HEK293 (cell line): Measurements from ENCODE around the gene ANKRD13D.

Experiments
- EGR2 ChIP-seq: fragments of 450-650 bp; formaldehyde crosslinking; IDR thresholded peaks from 2 replicates; pipeline ENCODE4 v1.5.1; 2016; ENCODE audit warnings: low read depth, missing biosample characterization, missing genetic modification characterization
- FEZF1 ChIP-seq: fragments of 450-650 bp; formaldehyde crosslinking; IDR thresholded peaks from 2 replicates; pipeline ENCODE4 v1.5.1; 2016; ENCODE audit warnings: missing biosample characterization, missing genetic modification characterization
- KLF1 ChIP-seq: fragments of 450-650 bp; formaldehyde crosslinking; IDR thresholded peaks from 2 replicates; pipeline ENCODE4 v1.5.1; 2016; ENCODE audit warnings: missing biosample characterization, missing genetic modification characterization
- KLF17 ChIP-seq: fragments of 450-650 bp; formaldehyde crosslinking; IDR thresholded peaks from 2 replicates; pipeline ENCODE4 v1.5.1; 2016; ENCODE audit warnings: missing biosample characterization, missing genetic modification characterization
- MEIS1 ChIP-seq: sonication (generic); formaldehyde crosslinking; IDR thresholded peaks from 2 replicates; pipeline ENCODE4 v1.8.1; 2022; ENCODE audit warnings: missing genetic modification reagents, mild to moderate bottlenecking, borderline replicate concordance
- MYNN ChIP-seq: fragments of 450-650 bp; formaldehyde crosslinking; IDR thresholded peaks from 2 replicates; pipeline ENCODE4 v1.5.1; 2016; ENCODE audit warnings: missing biosample characterization, missing genetic modification characterization, borderline replicate concordance
- PRDM4 ChIP-seq: fragments of 450-650 bp; formaldehyde crosslinking; IDR thresholded peaks from 2 replicates; pipeline ENCODE4 v1.5.1; 2017; ENCODE audit warnings: missing biosample characterization, missing genetic modification characterization
- SP3 ChIP-seq: fragments of 450-650 bp; formaldehyde crosslinking; IDR thresholded peaks from 2 replicates; pipeline ENCODE4 v1.5.1; 2016; ENCODE audit warnings: missing biosample characterization, missing genetic modification characterization
- ZBTB1 ChIP-seq: fragments of 450-650 bp; formaldehyde crosslinking; IDR thresholded peaks from 2 replicates; pipeline ENCODE4 v1.5.1; 2016; ENCODE audit warnings: missing biosample characterization, missing genetic modification characterization
- ZEB2 ChIP-seq: fragments of 450-650 bp; formaldehyde crosslinking; IDR thresholded peaks from 2 replicates; pipeline ENCODE4 v1.5.1; 2016; ENCODE audit warnings: missing biosample characterization, missing genetic modification characterization
- ZNF223 ChIP-seq: fragments of 450-650 bp; formaldehyde crosslinking; IDR thresholded peaks from 2 replicates; pipeline ENCODE4 v1.5.1; 2016; ENCODE audit warnings: missing biosample characterization, missing genetic modification characterization
- ZNF239 ChIP-seq: fragments of 450-650 bp; formaldehyde crosslinking; IDR thresholded peaks from 2 replicates; pipeline ENCODE4 v1.5.1; 2016; ENCODE audit warnings: missing biosample characterization, missing genetic modification characterization
- ZNF341 ChIP-seq: fragments of 450-650 bp; formaldehyde crosslinking; IDR thresholded peaks from 2 replicates; pipeline ENCODE4; 2016; ENCODE audit warnings: low read depth, missing biosample characterization, missing genetic modification characterization
- ZNF391 ChIP-seq: fragments of 450-650 bp; formaldehyde crosslinking; IDR thresholded peaks from 2 replicates; pipeline ENCODE4 v1.5.1; 2016; ENCODE audit warnings: low read depth, missing biosample characterization, missing genetic modification characterization, borderline replicate concordance
- ZNF398 ChIP-seq: fragments of 450-650 bp; formaldehyde crosslinking; IDR thresholded peaks from 2 replicates; pipeline ENCODE4 v1.5.1; 2017; ENCODE audit warnings: missing biosample characterization, missing genetic modification characterization
- ZNF416 ChIP-seq: fragments of 450-650 bp; formaldehyde crosslinking; IDR thresholded peaks from 2 replicates; pipeline ENCODE4 v1.5.1; 2016; ENCODE audit warnings: missing biosample characterization, missing genetic modification characterization
- ZNF501 ChIP-seq: fragments of 450-650 bp; formaldehyde crosslinking; IDR thresholded peaks from 2 replicates; pipeline ENCODE4 v1.5.1; 2016; ENCODE audit warnings: missing biosample characterization, missing genetic modification characterization
- ZNF548 ChIP-seq: fragments of 450-650 bp; formaldehyde crosslinking; IDR thresholded peaks from 2 replicates; pipeline ENCODE4 v1.5.1; 2016; ENCODE audit warnings: missing biosample characterization, missing genetic modification characterization
- ZNF596 ChIP-seq: fragments of 450-650 bp; IDR thresholded peaks from 2 replicates; pipeline ENCODE4 v1.5.0; 2018; ENCODE audit warnings: missing biosample characterization, mild to moderate bottlenecking, missing genetic modification characterization, moderate library complexity
- ZNF626 ChIP-seq: fragments of 450-650 bp; sonication (Bioruptor Pico); formaldehyde crosslinking; IDR thresholded peaks from 2 replicates; pipeline ENCODE4 v1.5.1; 2018; ENCODE audit warnings: missing biosample characterization, missing genetic modification characterization, inconsistent platforms
- ZNF664 ChIP-seq: fragments of 450-650 bp; formaldehyde crosslinking; IDR thresholded peaks from 2 replicates; pipeline ENCODE4 v1.5.1; 2016; ENCODE audit warnings: missing biosample characterization, missing genetic modification characterization
- ZNF704 ChIP-seq: fragments of 450-650 bp; formaldehyde crosslinking; IDR thresholded peaks from 2 replicates; pipeline ENCODE4 v1.5.1; 2016; ENCODE audit warnings: missing biosample characterization, missing genetic modification characterization
- ZNF843 ChIP-seq: fragments of 450-650 bp; formaldehyde crosslinking; IDR thresholded peaks from 2 replicates; pipeline ENCODE4 v1.5.1; 2016; ENCODE audit warnings: missing biosample characterization, missing genetic modification characterization
- ZXDB ChIP-seq: fragments of 450-650 bp; formaldehyde crosslinking; IDR thresholded peaks from 2 replicates; pipeline ENCODE4 v1.5.1; 2016; ENCODE audit warnings: missing biosample characterization, missing genetic modification characterization
- TF ChIP-seq, protein P1 (sequence below): fragments of 450-650 bp; formaldehyde crosslinking; IDR thresholded peaks from 2 replicates; pipeline ENCODE4 v1.5.1; 2016; ENCODE audit warnings: missing biosample characterization, missing genetic modification characterization
- TF ChIP-seq, protein P2 (sequence below): fragments of 450-650 bp; formaldehyde crosslinking; conservative IDR thresholded peaks from 2 replicates; pipeline ENCODE4 v1.5.1; 2016; ENCODE audit warnings: low read depth, missing biosample characterization, missing genetic modification characterization

The ANKRD13D gene

DNA sequence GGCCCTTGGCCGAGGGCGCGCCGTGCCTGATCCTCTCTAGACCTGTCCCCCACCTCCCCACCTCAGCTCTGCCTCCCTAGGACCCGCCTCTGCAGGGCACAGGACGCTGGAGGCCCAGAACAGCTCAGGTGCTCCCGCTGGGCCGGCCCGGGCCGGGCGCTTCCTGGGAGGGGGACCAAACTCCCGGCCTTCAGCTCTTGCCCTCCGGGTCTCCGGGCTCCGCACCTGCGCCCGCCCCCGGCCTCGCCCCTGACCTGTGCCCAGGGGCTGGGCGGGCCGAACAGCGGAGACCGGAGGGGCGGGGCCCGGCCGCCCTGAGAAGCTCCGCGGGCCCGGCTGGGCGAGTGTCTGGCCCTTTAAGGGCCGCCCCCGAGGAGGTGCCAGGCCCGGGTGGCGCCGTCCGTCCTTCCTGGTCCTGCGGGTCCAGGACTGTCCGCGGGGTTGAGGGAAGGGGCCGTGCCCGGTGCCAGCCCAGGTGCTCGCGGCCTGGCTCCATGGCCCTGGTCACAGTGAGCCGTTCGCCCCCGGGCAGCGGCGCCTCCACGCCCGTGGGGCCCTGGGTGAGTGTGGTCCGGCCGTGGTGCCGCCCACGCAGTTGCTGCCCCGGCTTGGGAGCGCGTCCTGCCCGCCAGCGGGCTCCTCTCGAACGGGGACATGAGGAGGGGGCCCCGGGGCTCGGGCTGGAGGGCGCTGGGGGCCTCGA, 14.2 kb downstream of the ANKRD13D start, which contains the start of gene SSH3 (continued):
- TF ChIP-seq, protein P1, sequence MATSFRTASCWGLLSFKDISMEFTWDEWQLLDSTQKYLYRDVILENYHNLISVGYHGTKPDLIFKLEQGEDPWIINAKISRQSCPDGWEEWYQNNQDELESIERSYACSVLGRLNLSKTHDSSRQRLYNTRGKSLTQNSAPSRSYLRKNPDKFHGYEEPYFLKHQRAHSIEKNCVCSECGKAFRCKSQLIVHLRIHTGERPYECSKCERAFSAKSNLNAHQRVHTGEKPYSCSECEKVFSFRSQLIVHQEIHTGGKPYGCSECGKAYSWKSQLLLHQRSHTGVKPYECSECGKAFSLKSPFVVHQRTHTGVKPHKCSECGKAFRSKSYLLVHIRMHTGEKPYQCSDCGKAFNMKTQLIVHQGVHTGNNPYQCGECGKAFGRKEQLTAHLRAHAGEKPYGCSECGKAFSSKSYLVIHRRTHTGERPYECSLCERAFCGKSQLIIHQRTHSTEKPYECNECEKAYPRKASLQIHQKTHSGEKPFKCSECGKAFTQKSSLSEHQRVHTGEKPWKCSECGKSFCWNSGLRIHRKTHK (tag by site-specific recombination) = no peak
- TF ChIP-seq MYNN (tag by site-specific recombination) (no peak), FEZF1 (no peak), ZNF398 (tag by site-specific recombination) (no peak), ZNF548 (tag by site-specific recombination) (no peak), EGR2 (no peak), KLF17 (no peak), PRDM4 (tag by site-specific recombination) (no peak), ZNF626 (tag by site-specific recombination) (no peak), ZNF223 (tag by site-specific recombination) (no peak), ZNF501 (tag by site-specific recombination) (no peak), ZEB2 (tag by site-specific recombination) (no peak), MEIS1 (CRISPR knock-in tag) (no peak), ZXDB (peak; percentile 85), ZBTB1 (tag by site-specific recombination) (no peak), ZNF239 (tag by site-specific recombination) (no peak), SP3 (tag by site-specific recombination) (peak; percentile 83), ZNF843 (no peak), KLF1 (peak; percentile 76), ZNF596 (tag by site-specific recombination) (no peak), ZNF341 (tag by site-specific recombination) (0 out of 2 replicates have a peak, but pooled peaks have one; percentile 15), ZNF704 (tag by site-specific recombination) (no peak), ZNF391 (tag by site-specific recombination) (no peak), ZNF664 (tag by site-specific recombination) (no peak), ZNF416 (tag by site-specific recombination) (no peak)
- TF ChIP-seq, protein P2, sequence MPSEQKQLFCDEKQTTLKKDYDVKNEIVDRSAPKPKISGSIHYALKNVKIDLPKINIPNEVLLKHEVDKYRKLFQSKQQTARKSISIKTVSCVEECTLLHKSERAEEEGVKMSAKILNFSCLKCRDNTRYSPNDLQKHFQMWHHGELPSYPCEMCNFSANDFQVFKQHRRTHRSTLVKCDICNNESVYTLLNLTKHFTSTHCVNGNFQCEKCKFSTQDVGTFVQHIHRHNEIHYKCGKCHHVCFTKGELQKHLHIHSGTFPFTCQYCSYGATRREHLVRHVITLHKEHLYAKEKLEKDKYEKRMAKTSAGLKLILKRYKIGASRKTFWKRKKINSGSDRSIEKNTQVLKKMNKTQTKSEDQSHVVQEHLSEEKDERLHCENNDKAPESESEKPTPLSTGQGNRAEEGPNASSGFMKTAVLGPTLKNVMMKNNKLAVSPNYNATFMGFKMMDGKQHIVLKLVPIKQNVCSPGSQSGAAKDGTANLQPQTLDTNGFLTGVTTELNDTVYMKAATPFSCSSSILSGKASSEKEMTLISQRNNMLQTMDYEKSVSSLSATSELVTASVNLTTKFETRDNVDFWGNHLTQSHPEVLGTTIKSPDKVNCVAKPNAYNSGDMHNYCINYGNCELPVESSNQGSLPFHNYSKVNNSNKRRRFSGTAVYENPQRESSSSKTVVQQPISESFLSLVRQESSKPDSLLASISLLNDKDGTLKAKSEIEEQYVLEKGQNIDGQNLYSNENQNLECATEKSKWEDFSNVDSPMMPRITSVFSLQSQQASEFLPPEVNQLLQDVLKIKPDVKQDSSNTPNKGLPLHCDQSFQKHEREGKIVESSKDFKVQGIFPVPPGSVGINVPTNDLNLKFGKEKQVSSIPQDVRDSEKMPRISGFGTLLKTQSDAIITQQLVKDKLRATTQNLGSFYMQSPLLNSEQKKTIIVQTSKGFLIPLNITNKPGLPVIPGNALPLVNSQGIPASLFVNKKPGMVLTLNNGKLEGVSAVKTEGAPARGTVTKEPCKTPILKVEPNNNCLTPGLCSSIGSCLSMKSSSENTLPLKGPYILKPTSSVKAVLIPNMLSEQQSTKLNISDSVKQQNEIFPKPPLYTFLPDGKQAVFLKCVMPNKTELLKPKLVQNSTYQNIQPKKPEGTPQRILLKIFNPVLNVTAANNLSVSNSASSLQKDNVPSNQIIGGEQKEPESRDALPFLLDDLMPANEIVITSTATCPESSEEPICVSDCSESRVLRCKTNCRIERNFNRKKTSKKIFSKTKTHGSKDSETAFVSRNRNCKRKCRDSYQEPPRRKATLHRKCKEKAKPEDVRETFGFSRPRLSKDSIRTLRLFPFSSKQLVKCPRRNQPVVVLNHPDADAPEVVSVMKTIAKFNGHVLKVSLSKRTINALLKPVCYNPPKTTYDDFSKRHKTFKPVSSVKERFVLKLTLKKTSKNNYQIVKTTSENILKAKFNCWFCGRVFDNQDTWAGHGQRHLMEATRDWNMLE (tag by site-specific recombination) = no peak
